ENCODE measurements around the gene GPR141.

DNA sequence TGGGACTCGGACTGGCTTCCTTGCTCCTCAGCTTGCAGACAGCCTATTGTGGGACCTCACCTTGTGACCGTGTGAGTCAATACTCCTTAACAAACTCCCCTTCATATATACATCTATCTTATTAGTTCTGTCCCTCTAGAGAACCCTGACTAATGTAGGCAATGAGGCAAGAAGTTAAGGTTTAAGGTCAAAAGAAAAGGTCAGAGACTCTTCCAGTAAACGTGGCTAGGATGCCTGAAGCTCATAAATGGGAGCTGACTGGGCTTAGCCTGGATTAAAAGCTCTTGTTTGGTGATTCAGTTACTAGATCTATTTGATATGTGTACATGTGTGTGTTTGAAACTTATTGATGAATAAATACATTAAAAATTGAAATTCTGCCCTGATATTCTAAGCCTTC lies 10.6 kb upstream of the GPR141 start:
- TF ChIP-seq, protein P1, sequence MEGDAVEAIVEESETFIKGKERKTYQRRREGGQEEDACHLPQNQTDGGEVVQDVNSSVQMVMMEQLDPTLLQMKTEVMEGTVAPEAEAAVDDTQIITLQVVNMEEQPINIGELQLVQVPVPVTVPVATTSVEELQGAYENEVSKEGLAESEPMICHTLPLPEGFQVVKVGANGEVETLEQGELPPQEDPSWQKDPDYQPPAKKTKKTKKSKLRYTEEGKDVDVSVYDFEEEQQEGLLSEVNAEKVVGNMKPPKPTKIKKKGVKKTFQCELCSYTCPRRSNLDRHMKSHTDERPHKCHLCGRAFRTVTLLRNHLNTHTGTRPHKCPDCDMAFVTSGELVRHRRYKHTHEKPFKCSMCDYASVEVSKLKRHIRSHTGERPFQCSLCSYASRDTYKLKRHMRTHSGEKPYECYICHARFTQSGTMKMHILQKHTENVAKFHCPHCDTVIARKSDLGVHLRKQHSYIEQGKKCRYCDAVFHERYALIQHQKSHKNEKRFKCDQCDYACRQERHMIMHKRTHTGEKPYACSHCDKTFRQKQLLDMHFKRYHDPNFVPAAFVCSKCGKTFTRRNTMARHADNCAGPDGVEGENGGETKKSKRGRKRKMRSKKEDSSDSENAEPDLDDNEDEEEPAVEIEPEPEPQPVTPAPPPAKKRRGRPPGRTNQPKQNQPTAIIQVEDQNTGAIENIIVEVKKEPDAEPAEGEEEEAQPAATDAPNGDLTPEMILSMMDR (IDR thresholded peaks at IDR 0.05) = no peak
- TF ChIP-seq EP300 (IDR thresholded peaks at IDR 0.05; ENCODE audit: borderline replicate concordance in 1 of 2, low read depth in 1 of 2, low read length in 1 of 2) (no peak), POLR2AphosphoS5 (IDR thresholded peaks at IDR 0.05; ENCODE audit: low read depth, low read length) (no peak), TEAD4 (IDR thresholded peaks at IDR 0.05; ENCODE audit: borderline replicate concordance, insufficient read depth) (no peak), MEF2A (IDR thresholded peaks at IDR 0.05; ENCODE audit: borderline replicate concordance, low read depth) (no peak), RXRA (IDR thresholded peaks at IDR 0.05; ENCODE audit: borderline replicate concordance, low read depth) (no peak), FOXM1 (IDR thresholded peaks at IDR 0.05; ENCODE audit: low read depth) (no peak), FOXJ3 (CRISPR knock-in tag; IDR thresholded peaks at IDR 0.05) (no peak), YY1 (IDR thresholded peaks at IDR 0.05; ENCODE audit: low read depth) (no peak)
- TF ChIP-seq, protein P2, sequence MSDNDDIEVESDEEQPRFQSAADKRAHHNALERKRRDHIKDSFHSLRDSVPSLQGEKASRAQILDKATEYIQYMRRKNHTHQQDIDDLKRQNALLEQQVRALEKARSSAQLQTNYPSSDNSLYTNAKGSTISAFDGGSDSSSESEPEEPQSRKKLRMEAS (IDR thresholded peaks at IDR 0.05; ENCODE audit: low read depth) = no peak
- TF ChIP-seq, protein P3, sequence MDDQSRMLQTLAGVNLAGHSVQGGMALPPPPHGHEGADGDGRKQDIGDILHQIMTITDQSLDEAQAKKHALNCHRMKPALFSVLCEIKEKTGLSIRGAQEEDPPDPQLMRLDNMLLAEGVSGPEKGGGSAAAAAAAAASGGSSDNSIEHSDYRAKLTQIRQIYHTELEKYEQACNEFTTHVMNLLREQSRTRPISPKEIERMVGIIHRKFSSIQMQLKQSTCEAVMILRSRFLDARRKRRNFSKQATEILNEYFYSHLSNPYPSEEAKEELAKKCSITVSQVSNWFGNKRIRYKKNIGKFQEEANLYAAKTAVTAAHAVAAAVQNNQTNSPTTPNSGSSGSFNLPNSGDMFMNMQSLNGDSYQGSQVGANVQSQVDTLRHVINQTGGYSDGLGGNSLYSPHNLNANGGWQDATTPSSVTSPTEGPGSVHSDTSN (IDR thresholded peaks at IDR 0.05) = no peak
